DOHH2 (cell line): ENCODE data around the gene ADGRB3.

Experiments used
- EZH2phosphoT487 ChIP-seq: fragments of 200-600 bp; sonication (generic); IDR thresholded peaks from 2 replicates; pipeline ENCODE4 v1.6.1; 2017; ENCODE audit warnings: borderline replicate concordance, mild to moderate bottlenecking, antibody characterized with exemption, low read length, moderate library complexity, mixed read lengths
- TF ChIP-seq, protein P1 (sequence below): fragments of 200-600 bp; sonication (generic); IDR thresholded peaks from one replicate; pipeline ENCODE4 v1.5.1; 2014; ENCODE audit warnings: antibody characterized with exemption, mild to moderate bottlenecking, low read depth, low read length; ENCODE audit not compliant: poor library complexity, severe bottlenecking

- TF ChIP-seq, protein P1, sequence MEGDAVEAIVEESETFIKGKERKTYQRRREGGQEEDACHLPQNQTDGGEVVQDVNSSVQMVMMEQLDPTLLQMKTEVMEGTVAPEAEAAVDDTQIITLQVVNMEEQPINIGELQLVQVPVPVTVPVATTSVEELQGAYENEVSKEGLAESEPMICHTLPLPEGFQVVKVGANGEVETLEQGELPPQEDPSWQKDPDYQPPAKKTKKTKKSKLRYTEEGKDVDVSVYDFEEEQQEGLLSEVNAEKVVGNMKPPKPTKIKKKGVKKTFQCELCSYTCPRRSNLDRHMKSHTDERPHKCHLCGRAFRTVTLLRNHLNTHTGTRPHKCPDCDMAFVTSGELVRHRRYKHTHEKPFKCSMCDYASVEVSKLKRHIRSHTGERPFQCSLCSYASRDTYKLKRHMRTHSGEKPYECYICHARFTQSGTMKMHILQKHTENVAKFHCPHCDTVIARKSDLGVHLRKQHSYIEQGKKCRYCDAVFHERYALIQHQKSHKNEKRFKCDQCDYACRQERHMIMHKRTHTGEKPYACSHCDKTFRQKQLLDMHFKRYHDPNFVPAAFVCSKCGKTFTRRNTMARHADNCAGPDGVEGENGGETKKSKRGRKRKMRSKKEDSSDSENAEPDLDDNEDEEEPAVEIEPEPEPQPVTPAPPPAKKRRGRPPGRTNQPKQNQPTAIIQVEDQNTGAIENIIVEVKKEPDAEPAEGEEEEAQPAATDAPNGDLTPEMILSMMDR, result no peak
- no peak for TF ChIP-seq EZH2phosphoT487
These were observed 126.9 kb downstream of the ADGRB3 start for GRCh38 chr6:68761985-68762384.
